Esophagus (tissue), 2 donors: ENCODE measurements around the gene ALS2CL. TPM values are rescaled to one million over a fixed set of nuclear protein-coding genes. Genes with fewer than 3 reads are reported as not detected.

Experiments used
- H3K27ac ChIP-seq, 2 donors: one replicate each; pipeline ENCODE4 v1.5.1; 2013; ENCODE audit warnings: low read depth in 2 of 2, mild to moderate bottlenecking in 2 of 2, inconsistent platforms in 1 of 2, low read length in 1 of 2, moderate library complexity in 1 of 2
- H3K27me3 ChIP-seq, 2 donors: one replicate each; pipeline ENCODE4 v1.6.1; 2013; ENCODE audit warnings: low read length in 2 of 2, control low read depth in 1 of 2, mild to moderate bottlenecking in 1 of 2; ENCODE audit not compliant: insufficient read depth in 2 of 2, control insufficient read depth in 1 of 2
- H3K36me3 ChIP-seq, 2 donors: one replicate each; pipeline ENCODE4 v1.6.1; 2013; ENCODE audit warnings: low read length in 1 of 2; ENCODE audit not compliant: control insufficient read depth in 2 of 2, insufficient read depth in 2 of 2
- H3K4me1 ChIP-seq, 2 donors: one replicate each; pipeline ENCODE4 v1.6.1; 2013; ENCODE audit warnings: low read length in 1 of 2; ENCODE audit not compliant: control insufficient read depth in 2 of 2, insufficient read depth in 2 of 2
- H3K4me3 ChIP-seq, 2 donors: one replicate each; pipeline ENCODE4 v1.5.1; 2013; ENCODE audit warnings: low read length in 2 of 2, mild to moderate bottlenecking in 2 of 2, low read depth in 1 of 2, moderate library complexity in 1 of 2
- H3K9me3 ChIP-seq, 2 donors: one replicate each; pipeline ENCODE4 v1.6.1; 2013; ENCODE audit warnings: mild to moderate bottlenecking in 2 of 2, low read depth in 1 of 2, low read length in 1 of 2, moderate library complexity in 1 of 2; ENCODE audit not compliant: control insufficient read depth in 2 of 2, insufficient read depth in 1 of 2
- WGBS, 2 donors: extraction: QIAGEN DNeasy Blood & Tissue Kit; methylation state at CpG; one replicate each; pipeline ENCODE4 v1.1.7; 2013; 5-methylcytosine and 5-hydroxymethylcytosine counted together
- polyA plus RNA-seq, 2 donors: library from polyadenylated mRNA; stranded (reverse); fragments of 200-250 nt; gene quantifications; one replicate each; pipeline ENCODE4 v1.2.3, GENCODE V29; 2013
- donor health status: healthy with polysubstance abuse.
- donor health status: Bipolar disorder and iron deficiency.

ALS2CL gene
- polyA plus RNA-seq, 2 donors, result 95.0 to 225 TPM

DNA sequence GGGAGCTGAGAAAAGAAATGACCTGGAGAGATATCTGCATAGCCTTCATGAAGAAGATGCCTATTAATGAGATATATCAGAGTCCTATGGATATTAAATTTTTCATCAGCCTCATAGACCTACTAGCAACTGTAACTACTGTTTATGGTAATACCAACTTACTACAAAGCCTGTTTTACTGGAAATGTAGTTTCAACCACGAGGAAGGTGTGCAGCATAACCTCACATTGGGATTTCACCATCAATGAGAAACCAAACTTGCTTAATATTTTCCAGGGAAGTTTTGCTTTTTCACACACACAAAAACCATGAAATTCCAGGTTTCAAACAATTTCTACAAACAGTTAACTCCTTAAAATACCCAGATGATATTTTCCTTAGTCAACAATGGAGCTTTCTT is 49.8 kb downstream of the ALS2CL start:
- H3K4me3 ChIP-seq, result no peak overlapping the region
- H3K9me3 ChIP-seq, result peaks cover 0 to 3% of the 10 kb centered on the region in 2 donors
- no peaks in the 10 kb centered on the region for H3K27me3 ChIP-seq
- H3K4me1 ChIP-seq, result no peaks in the 10 kb centered on the region
- 58 to 64% methylated on average over 1 of the region's 1 CpG for WGBS, 2 donors
- H3K36me3 ChIP-seq, result no peaks in the 10 kb centered on the region
- no peak overlapping the region for H3K27ac ChIP-seq

DNA sequence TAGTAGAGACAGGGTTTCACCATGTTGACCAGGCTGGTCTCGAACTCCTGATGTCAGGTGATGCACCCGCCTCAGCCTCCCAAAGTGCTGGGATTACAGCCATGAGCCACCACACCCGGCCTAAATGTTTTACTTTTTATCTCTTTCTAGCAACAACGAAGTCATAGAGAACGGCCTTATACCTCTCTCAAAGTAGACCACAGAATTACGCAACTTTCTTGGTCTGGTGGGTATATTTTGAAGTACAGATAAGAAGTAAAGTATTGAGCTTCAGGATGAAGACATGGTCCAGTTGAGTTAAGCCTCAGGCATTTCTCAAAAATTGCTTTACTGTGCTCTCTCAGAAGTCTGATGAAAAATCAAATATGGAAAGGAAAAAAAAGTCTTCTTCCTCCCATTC is 50.5 kb downstream of the ALS2CL start:
- Histone ChIP-seq H3K27ac (no peak overlapping the region), H3K4me1 (no peaks in the 10 kb centered on the region), H3K27me3 (no peaks in the 10 kb centered on the region), H3K4me3 (no peak overlapping the region), H3K36me3 (no peaks in the 10 kb centered on the region), H3K9me3 (peaks cover 0 to 3% of the 10 kb centered on the region in 2 donors)
- WGBS, 2 donors, result 79 to 87% methylated on average over 6 of the region's 6 CpGs

- Histone ChIP-seq H3K9me3 (peaks cover 0 to 3% of the 10 kb centered on the region in 2 donors), H3K27ac (no peak overlapping the region), H3K4me3 (no peak overlapping the region), H3K36me3 (no peaks in the 10 kb centered on the region), H3K27me3 (no peaks in the 10 kb centered on the region), H3K4me1 (no peaks in the 10 kb centered on the region)
- WGBS, 2 donors, result 61 to 75% methylated on average over 3 of the region's 3 CpGs
Measured at GRCh38 chr3:46640927-46641326, 52.6 kb downstream of the ALS2CL start.

DNA sequence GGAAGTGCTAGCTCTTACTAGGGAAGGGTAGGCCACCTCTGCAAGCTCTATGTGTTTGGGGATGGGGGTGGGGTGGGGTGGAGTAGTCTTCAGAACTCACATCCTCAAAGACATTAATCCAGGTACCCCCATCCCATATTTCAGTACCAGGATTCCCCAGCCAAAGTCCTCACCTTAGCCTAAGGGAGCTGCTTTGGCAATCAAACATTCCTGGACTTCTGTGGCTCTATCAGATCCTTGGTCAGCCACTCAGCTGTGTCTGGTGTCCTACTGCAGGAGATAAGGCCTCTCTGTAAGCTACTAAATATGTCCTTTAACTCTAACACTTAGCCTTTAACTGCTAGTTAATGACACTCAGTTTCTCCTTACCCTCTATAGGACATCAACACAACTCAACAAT is 54.3 kb downstream of the ALS2CL start:
- peaks cover 0 to 3% of the 10 kb centered on the region in 2 donors for H3K9me3 ChIP-seq
- no peaks in the 10 kb centered on the region for H3K36me3 ChIP-seq
- H3K27me3 ChIP-seq, result no peaks in the 10 kb centered on the region

DNA sequence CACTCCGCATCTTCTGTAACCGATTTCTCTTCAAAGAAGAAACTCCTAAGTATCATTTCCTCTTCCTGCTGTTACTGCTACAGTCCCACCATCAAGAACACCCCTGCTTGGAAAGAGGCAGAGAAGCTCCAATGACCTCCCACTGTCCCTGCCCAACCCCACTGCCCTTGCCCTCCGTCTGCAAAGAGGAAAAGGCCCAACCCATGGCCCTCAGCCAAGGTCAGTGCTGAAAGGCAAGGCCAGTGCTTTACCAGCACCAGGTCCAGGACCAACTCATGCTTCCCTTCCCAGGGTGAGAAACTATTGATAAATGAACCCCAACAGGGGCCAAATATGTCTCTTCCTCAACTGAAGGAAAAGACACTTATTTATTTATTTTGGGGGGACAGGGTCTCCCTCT is 58.6 kb downstream of the ALS2CL start:
- 65 to 67% methylated on average over 3 of the region's 3 CpGs for WGBS, 2 donors

More for the DNA sequence above, 54.3 kb downstream of the ALS2CL start:
- no peak overlapping the region for H3K4me3 ChIP-seq
- H3K4me1 ChIP-seq, result no peaks in the 10 kb centered on the region
- no peak overlapping the region for H3K27ac ChIP-seq

GRCh38 chr3:46632792-46633191 is 60.7 kb downstream of the ALS2CL start:
- no peaks in the 10 kb centered on the region for H3K36me3 ChIP-seq
- WGBS, 2 donors, result 68 to 81% methylated on average over 1 of the region's 1 CpG
- H3K27me3 ChIP-seq, result no peaks in the 10 kb centered on the region
- H3K9me3 ChIP-seq, result no peaks in the 10 kb centered on the region
- no peak overlapping the region for H3K4me3 ChIP-seq
- H3K27ac ChIP-seq, result no peak overlapping the region
- H3K4me1 ChIP-seq, result peaks cover 0 to 2% of the 10 kb centered on the region in 2 donors

More for the DNA sequence above, 58.6 kb downstream of the ALS2CL start:
- Histone ChIP-seq H3K36me3 (no peaks in the 10 kb centered on the region), H3K27ac (no peak overlapping the region), H3K9me3 (no peaks in the 10 kb centered on the region), H3K4me3 (no peak overlapping the region), H3K27me3 (no peaks in the 10 kb centered on the region), H3K4me1 (peaks cover 0 to 2% of the 10 kb centered on the region in 2 donors)

DNA sequence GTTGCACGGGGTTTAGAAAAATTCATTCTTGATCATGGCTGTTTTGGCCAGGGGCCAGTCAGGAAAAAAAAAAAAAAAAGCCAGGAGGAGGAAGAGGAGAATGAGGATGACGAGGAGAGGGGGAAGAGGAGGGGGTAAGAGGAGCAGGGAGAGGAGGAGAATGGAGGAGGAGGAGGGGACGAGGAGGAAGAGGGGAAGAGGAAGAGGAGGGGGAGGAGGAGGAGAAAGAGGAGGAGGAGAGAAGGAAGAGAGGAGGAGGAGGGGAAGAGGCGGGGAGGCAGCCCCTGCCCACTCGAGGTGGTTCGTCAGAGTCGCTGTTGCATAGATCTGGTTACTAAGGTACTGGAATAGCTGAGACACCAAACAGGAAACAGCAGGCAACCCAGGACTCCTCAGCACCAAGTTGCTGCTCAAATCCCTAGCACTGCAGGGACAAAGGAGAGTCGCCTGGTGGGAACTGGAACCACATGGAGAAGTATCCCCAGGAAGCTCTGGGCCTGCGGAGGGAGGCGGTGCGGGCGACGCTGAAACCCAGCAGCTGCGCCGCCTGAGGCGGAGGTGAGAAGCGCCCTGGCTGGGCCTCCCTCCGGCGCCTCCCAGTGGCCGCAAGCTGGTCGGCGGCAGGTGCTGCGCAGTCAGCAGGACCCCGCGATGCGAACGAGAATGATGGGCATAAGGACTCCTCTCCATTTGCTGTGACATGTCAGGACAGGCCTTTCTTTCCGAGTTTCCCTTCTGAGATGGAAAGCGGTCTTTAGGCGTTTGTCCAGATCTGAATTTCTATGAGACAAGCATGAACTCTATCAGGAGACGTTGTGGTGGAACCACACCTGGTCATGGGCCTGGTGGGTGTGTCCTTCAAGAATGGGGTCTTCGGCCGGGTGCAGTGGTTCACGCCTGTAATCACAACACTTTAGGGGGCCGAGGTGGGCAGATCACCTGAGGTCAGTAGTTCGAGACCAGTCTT is 63.6 kb downstream of the ALS2CL start:
- Histone ChIP-seq H3K4me3 (peak overlapping the region in 1 of 2 donors; percentile 9), H3K9me3 (no peaks in the 10 kb centered on the region), H3K27ac (peak overlapping the region; percentile 35 to 54), H3K27me3 (no peaks in the 10 kb centered on the region), H3K36me3 (no peaks in the 10 kb centered on the region), H3K4me1 (peaks cover 0 to 2% of the 10 kb centered on the region in 2 donors)
- 8 to 11% methylated on average over 36 of the region's 36 CpGs for WGBS, 2 donors

GRCh38 chr3:46628901-46629369 is 64.5 kb downstream of the ALS2CL start:
- Histone ChIP-seq H3K4me3 (no peak overlapping the region), H3K27me3 (no peaks in the 10 kb centered on the region), H3K9me3 (no peaks in the 10 kb centered on the region), H3K4me1 (peaks cover 0 to 2% of the 10 kb centered on the region in 2 donors), H3K36me3 (no peaks in the 10 kb centered on the region), H3K27ac (peak overlapping the region in 1 of 2 donors; percentile 78)
- WGBS, 2 donors, result 53 to 56% methylated on average over 10 of the region's 10 CpGs

DNA sequence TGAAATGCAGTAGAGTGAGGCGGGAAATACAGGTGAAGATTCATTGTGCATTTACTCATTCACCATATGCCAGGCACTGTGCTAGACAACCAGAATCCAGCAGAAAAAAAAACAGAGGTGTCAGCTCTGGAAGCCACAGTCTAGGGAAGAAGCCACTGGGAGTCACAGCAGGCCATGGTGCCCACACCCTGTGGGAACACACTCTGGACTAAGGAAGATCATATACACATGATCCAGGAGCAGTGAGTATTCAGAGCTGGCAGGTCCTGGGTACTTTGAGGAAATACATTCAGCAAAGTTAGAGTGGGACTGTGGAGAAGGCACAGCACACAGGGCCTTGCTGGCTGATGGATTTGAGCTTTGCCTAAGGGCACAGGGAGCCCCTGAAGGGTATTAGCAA is 66.4 kb downstream of the ALS2CL start:
- Histone ChIP-seq H3K36me3 (no peaks in the 10 kb centered on the region), H3K4me1 (peaks cover 0 to 2% of the 10 kb centered on the region in 2 donors), H3K9me3 (no peaks in the 10 kb centered on the region), H3K27ac (no peak overlapping the region), H3K27me3 (no peaks in the 10 kb centered on the region), H3K4me3 (no peak overlapping the region)
- WGBS, 2 donors, result 91 to 95% methylated on average over 1 of the region's 1 CpG
